Astrocyte (in vitro differentiated cells and primary cell): ENCODE measurements around the gene HNRNPA0.

Experiments used
- EZH2 ChIP-seq: IDR thresholded peaks from 2 replicates; pipeline ENCODE4 v1.6.1; 2012; ENCODE audit warnings: mild to moderate bottlenecking, low read length, inconsistent platforms; ENCODE audit not compliant: insufficient read depth
- TF ChIP-seq, protein P1 (sequence below): IDR thresholded peaks from 2 replicates; pipeline ENCODE4 v1.5.1; 2011; ENCODE audit warnings: low read depth, mild to moderate bottlenecking, inconsistent platforms, low read length, moderate library complexity; ENCODE audit not compliant: insufficient read depth

DNA sequence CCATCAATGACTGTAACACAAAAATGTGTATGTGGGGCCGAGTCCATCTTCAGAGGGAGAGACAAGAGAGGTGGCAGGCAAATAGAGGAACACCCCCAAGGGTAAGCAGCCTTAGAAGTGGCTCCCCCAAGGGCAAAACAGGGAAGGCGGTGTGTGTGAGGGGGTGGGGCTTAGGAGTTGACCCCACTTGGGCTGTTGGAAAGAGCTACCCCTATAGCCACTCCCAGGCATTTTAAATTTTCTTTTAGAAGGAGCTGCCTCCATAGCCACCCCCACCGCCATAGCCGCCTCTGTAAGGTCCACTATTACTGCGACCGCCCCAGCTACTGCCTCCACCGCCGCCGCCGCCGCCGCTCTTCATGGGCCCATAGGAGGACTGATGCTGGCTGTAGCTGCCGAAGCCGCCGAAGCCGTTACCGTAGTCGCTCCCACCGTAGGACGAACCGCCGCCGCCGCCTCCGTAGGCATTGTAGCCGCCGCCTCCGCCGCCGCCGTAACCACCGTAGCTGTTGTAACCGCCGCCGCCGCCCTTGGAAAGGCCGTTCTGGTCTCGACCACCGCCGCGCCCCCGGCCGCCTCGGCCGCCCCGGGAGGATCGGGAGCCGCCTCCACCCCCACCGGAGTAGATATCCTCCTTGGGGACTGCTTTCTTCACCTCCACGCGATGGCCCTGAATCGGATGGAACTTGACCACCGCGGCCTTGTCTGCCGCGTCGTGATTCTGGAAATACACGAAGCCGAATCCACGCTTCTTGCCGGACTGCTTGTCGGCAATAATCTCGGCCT lies 1.1 kb downstream of the HNRNPA0 start:
- TF ChIP-seq, protein P1, sequence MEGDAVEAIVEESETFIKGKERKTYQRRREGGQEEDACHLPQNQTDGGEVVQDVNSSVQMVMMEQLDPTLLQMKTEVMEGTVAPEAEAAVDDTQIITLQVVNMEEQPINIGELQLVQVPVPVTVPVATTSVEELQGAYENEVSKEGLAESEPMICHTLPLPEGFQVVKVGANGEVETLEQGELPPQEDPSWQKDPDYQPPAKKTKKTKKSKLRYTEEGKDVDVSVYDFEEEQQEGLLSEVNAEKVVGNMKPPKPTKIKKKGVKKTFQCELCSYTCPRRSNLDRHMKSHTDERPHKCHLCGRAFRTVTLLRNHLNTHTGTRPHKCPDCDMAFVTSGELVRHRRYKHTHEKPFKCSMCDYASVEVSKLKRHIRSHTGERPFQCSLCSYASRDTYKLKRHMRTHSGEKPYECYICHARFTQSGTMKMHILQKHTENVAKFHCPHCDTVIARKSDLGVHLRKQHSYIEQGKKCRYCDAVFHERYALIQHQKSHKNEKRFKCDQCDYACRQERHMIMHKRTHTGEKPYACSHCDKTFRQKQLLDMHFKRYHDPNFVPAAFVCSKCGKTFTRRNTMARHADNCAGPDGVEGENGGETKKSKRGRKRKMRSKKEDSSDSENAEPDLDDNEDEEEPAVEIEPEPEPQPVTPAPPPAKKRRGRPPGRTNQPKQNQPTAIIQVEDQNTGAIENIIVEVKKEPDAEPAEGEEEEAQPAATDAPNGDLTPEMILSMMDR: no peak
- no peak for TF ChIP-seq EZH2
